Aorta (tissue), 5 donors: Measurements from ENCODE around the gene WNT7A. TPM values are rescaled to one million over a fixed set of nuclear protein-coding genes. Genes with fewer than 3 reads are reported as not detected.
"Not testable (repeated sequence)": the region's sequence is repeated elsewhere in the genome, so short reads cannot be mapped to it uniquely, and the experiment has no call there.

Source experiments
- ATAC-seq: fragments of 200-7000 bp; cut with Tn5 transposase; one replicate; pipeline ENCODE4 v1.9.1; 2022; ENCODE audit warnings: moderate library complexity; ENCODE audit not compliant: low FRiP score
- DNase-seq, 2 donors: peaks; one replicate each; pipeline ENCODE4 v3.0.0-alpha.2; 2020
- H3K27ac ChIP-seq, 2 donors: one replicate each; pipeline ENCODE4 v1.5.1; 2013; ENCODE audit warnings: low read length in 2 of 2, mild to moderate bottlenecking in 2 of 2, moderate library complexity in 2 of 2, control low read depth in 1 of 2, inconsistent platforms in 1 of 2, low read depth in 1 of 2
- H3K27me3 ChIP-seq, 2 donors: one replicate each; pipeline ENCODE4 v1.6.1; 2013; ENCODE audit warnings: control low read depth in 1 of 2, low read length in 1 of 2, mild to moderate bottlenecking in 1 of 2, moderate library complexity in 1 of 2; ENCODE audit not compliant: insufficient read depth in 2 of 2, control insufficient read depth in 1 of 2
- H3K36me3 ChIP-seq, 2 donors: one replicate each; pipeline ENCODE4 v1.6.1; 2013; ENCODE audit warnings: control low read depth in 1 of 2, low read length in 1 of 2, mild to moderate bottlenecking in 1 of 2; ENCODE audit not compliant: insufficient read depth in 2 of 2, control insufficient read depth in 1 of 2
- H3K4me1 ChIP-seq, 2 donors: one replicate each; pipeline ENCODE4 v1.6.1; 2013; ENCODE audit warnings: low read length in 2 of 2, control low read depth in 1 of 2, mild to moderate bottlenecking in 1 of 2, moderate library complexity in 1 of 2; ENCODE audit not compliant: insufficient read depth in 2 of 2, control insufficient read depth in 1 of 2
- H3K4me3 ChIP-seq, 2 donors: one replicate each; pipeline ENCODE4 v1.5.1; 2013; ENCODE audit warnings: low read length in 2 of 2, control low read depth in 1 of 2, mild to moderate bottlenecking in 1 of 2
- H3K9me3 ChIP-seq: one replicate; pipeline ENCODE4 v1.6.1; 2013; ENCODE audit warnings: mild to moderate bottlenecking, low read length; ENCODE audit not compliant: control insufficient read depth
- WGBS, 2 donors: extraction: QIAGEN DNeasy Blood & Tissue Kit; methylation state at CpG; one replicate each; pipeline ENCODE4 v1.1.7; 2013; 5-methylcytosine and 5-hydroxymethylcytosine counted together
- intact Hi-C, 2 donors: fragments of 100-400 bp; cut with DNase I; formaldehyde crosslinking; loops; one replicate each; pipeline versions ENCODE4 v1.14.2 to v1.15.0; 2022
- long read RNA-seq, 2 donors: library from polyadenylated mRNA; unstranded; transcript quantifications; one replicate each; pipeline ENCODE4 v2.0.0, GENCODE V29; 2020 to 2021
- polyA plus RNA-seq, 2 donors: library from polyadenylated mRNA; stranded (reverse); fragments of 200-250 nt; gene quantifications; one replicate each; pipeline ENCODE4 v1.2.3, GENCODE V29; 2013
- total RNA-seq, 2 donors: library from RNA; stranded (reverse); fragmentation: NEBNext Ultra II Directional; extraction: Animal tissue kit (Norgen Biotek cat#: 25700); gene quantifications; one replicate each; pipeline ENCODE4 v1.2.1, GENCODE V29; 2021
- donor health status: healthy with polysubstance abuse.
- donor health status: Bipolar disorder and iron deficiency.
- donor health status: DM: no; HTN: no; CAD: no.
- donor health status: DM: no; HTN: no; CAD: no.
- donor health status: DM: yes; HTN: yes; CAD: no.

WNT7A gene
- not detected for total RNA-seq
- not detected for polyA plus RNA-seq
- long read RNA-seq, donor 1 = 0 reads
- long read RNA-seq, donor 2 = 0 reads

- DNase-seq = peak in 1 of 2 donors; percentile 76
- Histone ChIP-seq H3K27me3 (no peaks in the 10 kb centered on the region), H3K36me3 (no peaks in the 10 kb centered on the region), H3K9me3 (no peaks in the 10 kb centered on the region), H3K27ac (no peak within 1 kb of the TSS), H3K4me1 (no peaks in the 10 kb centered on the region), H3K4me3 (peak within 1 kb of the TSS in 1 of 2 donors; percentile 23)
- intact Hi-C loops = loop anchor here (10.0 kb wide), 1 partner anchor 225 kb away; no protein-coding TSS in a partner anchor
- no peak for ATAC-seq
- 0 to 1% methylated on average over 57 to 89 of the region's 90 CpGs for WGBS, 2 donors
Measured at GRCh38 chr3:13879946-13880810, at the start of gene WNT7A. TSS of gene WNT7A (minus strand) at chr3:13880071. CDS start at chr3:13879816, 255 bp downstream.

GRCh38 chr3:13928741-13929140 lies 48.9 kb upstream of the WNT7A start:
- not testable (repeated sequence) for H3K27me3 ChIP-seq, H3K4me3 ChIP-seq, H3K4me1 ChIP-seq, H3K27ac ChIP-seq, DNase-seq, ATAC-seq, H3K36me3 ChIP-seq
- H3K9me3 ChIP-seq = peaks cover 17% of the 10 kb centered on the region
- 93 to 95% methylated on average over 1 of the region's 1 CpG for WGBS, 2 donors
- intact Hi-C loops = loop anchor here in 1 of 2 donors (10.0 kb wide), 1 partner anchor 66 kb away; no protein-coding TSS in a partner anchor

GRCh38 chr3:13927295-13927694 lies 47.4 kb upstream of the WNT7A start:
- H3K27ac ChIP-seq = no peak overlapping the region
- intact Hi-C loops = loop anchor here in 1 of 2 donors (10.0 kb wide), 1 partner anchor 68 kb away; no protein-coding TSS in a partner anchor
- H3K36me3 ChIP-seq = no peaks in the 10 kb centered on the region
- H3K4me1 ChIP-seq = no peaks in the 10 kb centered on the region
- no peaks in the 10 kb centered on the region for H3K27me3 ChIP-seq
- peaks cover 18% of the 10 kb centered on the region for H3K9me3 ChIP-seq
- WGBS, 2 donors = 66 to 69% methylated on average over 7 of the region's 7 CpGs
- DNase-seq (no peak), ATAC-seq (no peak)
- no peak overlapping the region for H3K4me3 ChIP-seq

- H3K27ac ChIP-seq = no peak overlapping the region
- peak overlapping the region in 1 of 2 donors; percentile 3 for H3K4me3 ChIP-seq
- 75% methylated on average over 1 of the region's 1 CpG for WGBS, 2 donors
- intact Hi-C loops = no loop called here
- ATAC-seq = no peak
- no peaks in the 10 kb centered on the region for H3K36me3 ChIP-seq
- no peaks in the 10 kb centered on the region for H3K27me3 ChIP-seq
- peaks cover 5% of the 10 kb centered on the region for H3K9me3 ChIP-seq
- no peak for DNase-seq
- H3K4me1 ChIP-seq = no peaks in the 10 kb centered on the region
Measured at GRCh38 chr3:13916375-13916774, 36.5 kb upstream of the WNT7A start.

GRCh38 chr3:13902648-13903238 lies 22.9 kb upstream of the WNT7A start:
- no peak overlapping the region for H3K4me3 ChIP-seq
- no peaks in the 10 kb centered on the region for H3K36me3 ChIP-seq
- ATAC-seq (no peak), DNase-seq (no peak)
- no peaks in the 10 kb centered on the region for H3K27me3 ChIP-seq
- no peaks in the 10 kb centered on the region for H3K4me1 ChIP-seq
- WGBS, 2 donors = 47 to 66% methylated on average over 1 of the region's 1 CpG
- H3K27ac ChIP-seq = no peak overlapping the region
- peaks cover 11% of the 10 kb centered on the region for H3K9me3 ChIP-seq
- intact Hi-C loops = no loop called here

- H3K4me1 ChIP-seq = no peaks in the 10 kb centered on the region
- no peaks in the 10 kb centered on the region for H3K36me3 ChIP-seq
- no peak overlapping the region for H3K4me3 ChIP-seq
- H3K27ac ChIP-seq = no peak overlapping the region
- no peaks in the 10 kb centered on the region for H3K27me3 ChIP-seq
- 75 to 78% methylated on average over 1 of the region's 1 CpG for WGBS, 2 donors
- intact Hi-C loops = no loop called here
- ATAC-seq (no peak), DNase-seq (no peak)
- peaks cover 11% of the 10 kb centered on the region for H3K9me3 ChIP-seq
Measured at GRCh38 chr3:13901935-13902584, 22.2 kb upstream of the WNT7A start.

- no peaks in the 10 kb centered on the region for H3K4me1 ChIP-seq
- ATAC-seq = no peak
- intact Hi-C loops = loop anchor here (5.0 to 10.0 kb wide), 8 partner anchors 224 to 756 kb away; partner anchors contain the start of genes LSM3 (in 2 of the 2), XPC (in 2 of the 2), CCDC174 (in 1 of the 2) and CHCHD4 (in 1 of the 2)
- DNase-seq = no peak
- H3K36me3 ChIP-seq = no peaks in the 10 kb centered on the region
- H3K4me3 ChIP-seq = no peak overlapping the region
- no peaks in the 10 kb centered on the region for H3K27me3 ChIP-seq
- H3K9me3 ChIP-seq = no peaks in the 10 kb centered on the region
- H3K27ac ChIP-seq = no peak overlapping the region
- 71 to 79% methylated on average over 3 of the region's 3 CpGs for WGBS, 2 donors
Measured at GRCh38 chr3:13898346-13898745, 18.5 kb upstream of the WNT7A start.

- no peaks in the 10 kb centered on the region for H3K9me3 ChIP-seq
- peak overlapping the region; percentile 22 to 32 for H3K4me3 ChIP-seq
- no peak overlapping the region for H3K27ac ChIP-seq
- 12 to 17% methylated on average over 12 of the region's 12 CpGs for WGBS, 2 donors
- intact Hi-C loops = loop anchor here (5.0 to 10.0 kb wide), 8 partner anchors 226 to 758 kb away; partner anchors contain the start of genes LSM3 (in 2 of the 2), XPC (in 2 of the 2), CCDC174 (in 1 of the 2) and CHCHD4 (in 1 of the 2)
- ATAC-seq (peak; percentile 82), DNase-seq (no peak)
- no peaks in the 10 kb centered on the region for H3K4me1 ChIP-seq
- H3K27me3 ChIP-seq = no peaks in the 10 kb centered on the region
- H3K36me3 ChIP-seq = no peaks in the 10 kb centered on the region
Measured at GRCh38 chr3:13896473-13897154, 16.7 kb upstream of the WNT7A start.
